Coronary artery (tissue), 2 donors: Measurements from ENCODE around the gene STMP1.
A peak's percentile ranks its signal among the peaks of the same experiment; 100 is the strongest.
"Not testable (repeated sequence)": the region's sequence is repeated elsewhere in the genome, so short reads cannot be mapped to it uniquely, and the experiment has no call there.

Source experiments
- DNase-seq: peaks from one replicate; pipeline ENCODE4 v3.0.0-alpha.2; 2017; ENCODE audit warnings: low spot score
- H3K27ac ChIP-seq, 2 donors: fragments of 200-600 bp; sonication (generic); one replicate each; pipeline ENCODE4 v1.5.1; 2016 to 2019
- H3K4me3 ChIP-seq: fragments of 200-600 bp; sonication (generic); 2 replicates; pipeline ENCODE4 v1.5.1; 2016; ENCODE audit warnings: mild to moderate bottlenecking, moderate library complexity
- CTCF ChIP-seq: fragments of 200-600 bp; sonication (generic); IDR thresholded peaks from one replicate; pipeline ENCODE4 v1.5.1; 2019; ENCODE audit warnings: antibody characterized with exemption

STMP1 gene

GRCh38 chr7:135664046-135664589 is 1.8 kb downstream of the STMP1 start:
- Histone ChIP-seq H3K4me3 (peak overlapping the region; percentile 83), H3K27ac (peak overlapping the region; percentile 78 to 96)
- no peak for TF ChIP-seq CTCF

GRCh38 chr7:135665042-135665441 is 2.7 kb downstream of the STMP1 start:
- peak overlapping the region in 1 of 2 donors; percentile 14 for H3K27ac ChIP-seq
- no peak for DNase-seq
- no peak overlapping the region for H3K4me3 ChIP-seq
- TF ChIP-seq CTCF, result no peak

More at GRCh38 chr7:135664046-135664589, 1.8 kb downstream of the STMP1 start:
- no peak for DNase-seq

GRCh38 chr7:135666156-135666555 is 3.8 kb downstream of the STMP1 start:
- Histone ChIP-seq H3K4me3 (no peak overlapping the region), H3K27ac (no peak overlapping the region)
- no peak for TF ChIP-seq CTCF
- DNase-seq, result no peak

- DNase-seq, result no peak
- TF ChIP-seq CTCF, result no peak
Measured at GRCh38 chr7:135666846-135667245, 4.5 kb downstream of the STMP1 start.

GRCh38 chr7:135667626-135668025 is 5.3 kb downstream of the STMP1 start:
- not testable (repeated sequence) for H3K4me3 ChIP-seq, DNase-seq, H3K27ac ChIP-seq

More at GRCh38 chr7:135666846-135667245, 4.5 kb downstream of the STMP1 start:
- H3K27ac ChIP-seq, result no peak overlapping the region
- no peak overlapping the region for H3K4me3 ChIP-seq

GRCh38 chr7:135668852-135669395 is 6.6 kb downstream of the STMP1 start:
- DNase-seq, H3K4me3 ChIP-seq, H3K27ac ChIP-seq: not testable (repeated sequence)

- H3K4me3 ChIP-seq, result no peak overlapping the region
- no peak for TF ChIP-seq CTCF
- peak overlapping the region; percentile 26 to 36 for H3K27ac ChIP-seq
- no peak for DNase-seq
Measured at GRCh38 chr7:135669774-135670173, 7.5 kb downstream of the STMP1 start.

GRCh38 chr7:135670179-135670578 is 7.9 kb downstream of the STMP1 start:
- no peak for DNase-seq
- TF ChIP-seq CTCF, result no peak
- Histone ChIP-seq H3K4me3 (no peak overlapping the region), H3K27ac (peak overlapping the region; percentile 26 to 36)
